Measurements from ENCODE around the gene FFAR4.
A peak's percentile ranks its signal among the peaks of the same experiment; 100 is the strongest.
"Not testable (repeated sequence)": the region's sequence is repeated elsewhere in the genome, so short reads cannot be mapped to it uniquely, and the experiment has no call there.

Gene FFAR4

DNA sequence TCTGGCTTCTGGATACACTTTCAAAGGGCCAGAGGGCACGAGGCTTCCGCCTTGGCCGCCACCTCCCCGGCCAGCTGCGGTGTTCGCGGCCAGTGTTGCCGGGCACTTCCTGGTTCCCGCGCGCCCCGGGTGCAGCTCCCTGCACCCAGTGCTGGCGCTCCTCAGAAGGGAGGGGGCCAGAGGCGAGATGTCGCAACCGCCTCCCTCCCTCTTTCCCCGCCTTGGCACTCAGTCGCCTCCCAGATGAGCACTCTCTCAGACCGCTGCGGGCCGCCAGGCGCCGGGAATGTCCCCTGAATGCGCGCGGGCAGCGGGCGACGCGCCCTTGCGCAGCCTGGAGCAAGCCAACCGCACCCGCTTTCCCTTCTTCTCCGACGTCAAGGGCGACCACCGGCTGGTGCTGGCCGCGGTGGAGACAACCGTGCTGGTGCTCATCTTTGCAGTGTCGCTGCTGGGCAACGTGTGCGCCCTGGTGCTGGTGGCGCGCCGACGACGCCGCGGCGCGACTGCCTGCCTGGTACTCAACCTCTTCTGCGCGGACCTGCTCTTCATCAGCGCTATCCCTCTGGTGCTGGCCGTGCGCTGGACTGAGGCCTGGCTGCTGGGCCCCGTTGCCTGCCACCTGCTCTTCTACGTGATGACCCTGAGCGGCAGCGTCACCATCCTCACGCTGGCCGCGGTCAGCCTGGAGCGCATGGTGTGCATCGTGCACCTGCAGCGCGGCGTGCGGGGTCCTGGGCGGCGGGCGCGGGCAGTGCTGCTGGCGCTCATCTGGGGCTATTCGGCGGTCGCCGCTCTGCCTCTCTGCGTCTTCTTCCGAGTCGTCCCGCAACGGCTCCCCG, at the start of gene FFAR4:
Gene FFAR4 (plus strand): TSS at position 231 of the 842 bp plus-strand sequence. CDS start 56 bp downstream, at position 287.
- no peak for DNase-seq

DNA sequence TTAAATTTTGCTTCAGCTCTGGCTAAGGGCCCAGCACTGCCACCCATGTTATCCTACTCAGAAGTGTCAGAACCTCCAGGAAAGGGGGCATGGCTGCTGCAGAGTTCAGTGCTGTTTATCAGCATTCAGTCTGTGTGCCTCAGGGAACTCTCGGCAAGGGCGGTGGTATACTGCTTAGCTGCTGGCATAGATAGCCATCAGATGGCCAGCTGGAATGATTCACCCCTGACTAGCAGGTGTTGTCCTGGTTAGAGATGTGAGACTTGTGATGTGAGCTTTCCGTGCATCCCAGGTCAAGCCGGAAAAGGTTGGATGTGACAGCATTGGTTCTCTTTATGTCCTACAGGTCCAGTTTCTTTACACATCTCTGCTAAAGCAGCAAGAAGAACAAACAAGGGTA, 47.9 kb upstream of the FFAR4 start:
- no peak for DNase-seq

- DNase-seq, result no peak
Observed at GRCh38 chr10:93535293-93535692, 31.2 kb upstream of the FFAR4 start.

- DNase-seq, result not testable (repeated sequence)
Observed at GRCh38 chr10:93540871-93541270, 25.6 kb upstream of the FFAR4 start.

DNA sequence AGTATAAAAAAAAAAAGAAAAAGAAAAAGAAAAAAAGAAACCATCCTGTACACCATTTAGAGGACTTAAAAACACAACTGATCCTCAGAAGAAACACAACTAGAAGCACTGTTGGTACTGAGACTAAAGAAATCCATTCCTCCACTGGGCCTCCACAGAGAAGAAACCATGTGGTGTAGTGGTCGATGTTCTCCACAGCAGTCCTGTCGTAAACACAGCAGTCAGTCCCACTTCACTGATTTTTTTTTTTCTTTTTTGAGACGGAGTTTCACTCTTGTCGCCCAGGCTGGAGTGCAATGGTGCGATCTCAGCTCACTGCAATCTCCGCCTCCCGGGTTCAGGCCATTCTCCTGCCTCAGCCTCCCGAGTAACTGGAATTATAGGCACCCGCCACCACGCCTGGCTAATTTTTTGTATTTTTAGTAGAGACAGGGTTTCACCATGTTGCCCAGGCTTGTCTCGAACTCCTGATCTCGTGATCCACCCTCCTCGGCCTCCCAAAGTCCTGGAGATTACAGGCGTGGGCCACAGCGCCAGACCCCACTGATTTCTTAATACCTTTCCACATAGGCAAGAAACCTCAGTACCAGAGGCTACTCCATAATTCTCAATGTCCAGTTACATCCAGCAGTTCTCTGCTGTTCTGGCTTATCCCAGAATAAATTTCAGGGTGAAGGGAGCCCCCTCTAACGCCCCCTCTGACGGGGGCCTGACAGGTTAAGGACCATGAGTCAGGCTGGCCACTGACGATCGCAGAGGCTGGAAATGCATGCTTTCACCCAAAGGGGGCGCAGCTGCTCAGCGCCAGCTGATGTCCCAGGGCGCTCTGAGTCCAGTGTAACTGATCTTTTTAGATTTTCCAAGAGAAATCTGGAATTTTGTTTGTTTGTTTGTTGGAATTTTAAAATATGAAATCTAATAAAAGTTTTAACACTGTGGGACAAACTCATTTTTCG, 24.8 kb upstream of the FFAR4 start:
- peak; percentile 11 to 37 for DNase-seq

DNA sequence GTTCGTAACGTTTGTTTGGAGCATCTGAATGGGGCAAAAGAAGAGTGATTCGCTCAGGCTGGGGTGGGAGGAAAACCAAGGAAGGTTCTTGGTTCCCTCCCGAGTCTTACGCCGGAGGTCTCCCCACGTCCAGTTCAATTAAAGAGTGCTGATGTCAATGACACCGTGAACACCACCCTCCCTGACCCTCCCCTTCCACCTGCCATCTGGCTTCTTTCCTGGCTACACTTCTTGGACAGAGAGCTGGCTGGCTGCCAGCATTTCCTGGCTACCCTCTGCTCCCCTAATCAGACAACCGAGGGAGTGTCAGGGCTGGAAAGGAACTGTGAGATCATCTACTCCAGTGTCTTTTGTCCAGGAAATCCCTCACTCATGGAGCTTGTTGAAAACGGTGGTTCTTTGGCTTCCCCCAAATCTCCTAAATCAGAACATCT, 24.1 kb upstream of the FFAR4 start:
- DNase-seq, result no peak

DNA sequence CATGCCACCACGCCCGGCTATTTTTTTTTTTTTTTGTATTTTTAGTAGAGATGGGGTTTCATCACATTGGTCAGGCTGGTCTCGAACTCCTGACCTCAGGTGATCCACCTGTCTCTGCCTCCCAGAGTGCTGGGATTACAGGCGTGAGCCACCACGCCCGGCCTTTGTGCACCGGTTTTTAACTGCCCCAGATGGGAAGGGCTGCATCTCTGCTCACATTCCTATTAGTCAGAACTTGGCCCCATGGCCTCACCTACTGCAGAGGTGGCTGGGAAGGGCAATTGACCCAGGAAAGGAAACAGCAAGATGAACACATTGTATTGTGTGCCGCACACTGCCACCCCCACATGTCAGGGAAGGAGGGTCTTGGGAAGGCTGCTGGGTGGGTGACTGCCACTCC, 19.5 kb upstream of the FFAR4 start:
- not testable (repeated sequence) for DNase-seq

- DNase-seq, result no peak
Observed at GRCh38 chr10:93547522-93547921, 18.9 kb upstream of the FFAR4 start.

DNA sequence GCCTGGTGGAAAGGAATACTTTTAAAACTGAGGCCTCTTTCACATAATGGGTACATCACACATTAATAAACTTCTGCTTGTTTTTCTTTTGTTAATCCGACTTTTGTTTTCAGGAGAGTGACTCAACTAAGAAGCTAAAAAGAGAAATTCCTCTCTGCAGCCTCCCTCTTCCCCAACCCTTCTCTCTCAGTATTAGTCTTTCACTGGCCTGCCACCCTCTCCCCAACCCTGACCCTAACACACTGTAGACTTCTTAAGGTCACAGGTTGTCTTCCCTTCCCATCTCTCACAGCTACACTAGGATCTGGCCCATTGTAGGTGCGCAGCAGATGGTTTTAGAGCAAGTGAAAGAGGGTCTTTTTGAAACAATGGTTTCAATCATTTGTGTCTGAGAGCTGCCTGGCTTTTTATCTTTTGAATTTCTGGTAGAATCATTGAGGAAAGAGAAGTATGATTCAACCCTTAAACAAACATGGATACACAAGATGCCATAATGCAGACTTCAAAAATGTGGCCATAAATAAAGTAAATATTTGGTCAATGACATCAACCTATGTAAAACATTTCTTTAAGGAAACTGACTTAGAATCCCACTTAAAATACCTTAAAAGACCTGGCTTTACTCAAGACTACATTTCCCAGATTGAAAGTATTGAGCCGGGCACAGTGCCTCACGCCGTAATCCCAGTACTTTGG, 17.9 kb upstream of the FFAR4 start:
- no peak for DNase-seq

DNA sequence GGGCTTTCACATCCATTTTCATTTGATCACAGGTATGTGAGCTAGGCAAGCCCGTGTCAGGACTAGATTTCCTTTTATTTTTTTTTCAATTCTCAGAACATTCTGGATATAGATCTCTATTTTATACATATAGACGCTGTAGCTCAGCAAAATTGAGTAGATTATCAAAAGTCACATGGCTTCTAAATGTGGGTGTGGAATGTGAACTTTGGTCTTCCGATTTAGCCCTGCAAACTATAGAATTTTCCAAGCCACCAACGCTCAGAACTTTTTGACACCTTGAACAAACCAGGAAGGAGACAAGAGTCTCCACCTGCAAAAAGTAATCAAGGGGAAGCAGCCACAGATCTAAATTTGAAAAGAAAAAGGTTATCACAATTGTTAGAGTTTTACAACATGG, 15.9 kb upstream of the FFAR4 start:
- DNase-seq, result no peak

GRCh38 chr10:93552780-93553179, 13.7 kb upstream of the FFAR4 start:
- no peak for DNase-seq

- DNase-seq, result no peak
Observed at GRCh38 chr10:93553482-93554315, 12.8 kb upstream of the FFAR4 start.

DNA sequence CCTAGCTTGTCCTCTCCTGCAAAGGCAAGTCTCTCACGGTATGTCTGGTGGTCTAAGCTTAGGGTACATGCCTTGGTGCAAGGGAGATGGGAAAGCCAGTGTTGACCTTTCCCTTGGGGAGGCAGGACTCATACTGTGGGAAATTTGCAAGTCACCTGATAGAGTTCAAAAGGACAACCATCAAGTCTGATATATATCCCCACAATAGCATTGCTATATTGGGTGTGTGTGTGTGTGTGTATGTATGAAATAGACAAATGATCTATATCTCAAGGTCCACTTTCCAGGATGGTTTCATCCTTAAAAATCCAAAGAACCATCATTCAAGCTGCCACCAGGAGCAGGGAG, 12.2 kb upstream of the FFAR4 start:
- DNase-seq, result no peak

DNA sequence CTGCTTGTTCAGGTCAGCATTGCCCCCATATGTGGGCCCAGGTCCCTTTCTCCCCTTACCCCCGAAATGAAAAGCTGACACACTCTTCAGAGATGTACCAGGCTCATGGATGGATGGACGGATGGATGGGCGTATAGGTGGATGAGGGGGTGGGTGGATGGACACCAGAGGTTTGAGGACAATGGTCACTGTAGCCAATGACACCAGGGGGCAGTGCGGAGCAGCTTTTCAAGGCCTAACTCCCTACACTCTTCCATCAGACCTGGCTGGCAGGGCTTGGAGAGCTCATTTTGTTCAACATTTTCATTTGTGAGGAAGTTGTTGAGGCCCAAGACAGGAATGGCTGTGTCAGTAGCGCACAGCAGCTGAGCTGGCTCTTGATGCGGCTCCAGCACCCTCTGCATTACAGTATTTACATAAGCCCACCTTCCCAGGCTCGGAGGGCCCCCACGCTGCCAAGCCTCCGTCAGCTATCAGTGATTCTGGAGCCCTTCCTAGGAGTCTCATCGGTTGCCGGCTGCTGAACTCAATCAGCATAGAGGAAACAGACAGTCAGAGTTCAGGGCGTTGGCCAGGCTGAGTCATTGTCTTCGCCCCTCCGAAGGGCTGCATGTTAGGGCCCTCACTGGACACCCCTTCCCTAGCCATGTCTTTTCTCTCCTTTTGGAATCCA, 11.6 kb upstream of the FFAR4 start:
- DNase-seq, result peak; percentile 49 to 53

DNA sequence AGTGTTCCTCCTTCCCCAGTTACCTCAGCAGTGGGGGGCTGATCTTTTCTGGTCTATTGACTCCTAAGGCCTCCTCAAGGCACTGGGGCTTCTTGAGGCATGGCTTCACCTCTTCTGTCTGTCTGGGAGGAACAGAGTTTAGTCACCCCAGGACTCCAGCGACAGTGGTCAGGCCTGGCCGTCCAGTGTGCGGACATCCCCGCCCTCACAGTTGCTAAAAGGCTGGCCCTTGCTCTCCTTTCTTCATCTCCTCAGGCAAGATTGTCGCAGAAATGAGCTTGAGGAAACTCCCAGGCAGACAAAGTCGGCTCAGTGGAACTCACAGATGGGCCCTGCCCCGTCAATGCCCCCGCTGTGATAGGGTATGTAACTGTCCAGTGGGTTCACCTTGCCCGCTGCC, 7.0 kb upstream of the FFAR4 start:
- no peak for DNase-seq

DNA sequence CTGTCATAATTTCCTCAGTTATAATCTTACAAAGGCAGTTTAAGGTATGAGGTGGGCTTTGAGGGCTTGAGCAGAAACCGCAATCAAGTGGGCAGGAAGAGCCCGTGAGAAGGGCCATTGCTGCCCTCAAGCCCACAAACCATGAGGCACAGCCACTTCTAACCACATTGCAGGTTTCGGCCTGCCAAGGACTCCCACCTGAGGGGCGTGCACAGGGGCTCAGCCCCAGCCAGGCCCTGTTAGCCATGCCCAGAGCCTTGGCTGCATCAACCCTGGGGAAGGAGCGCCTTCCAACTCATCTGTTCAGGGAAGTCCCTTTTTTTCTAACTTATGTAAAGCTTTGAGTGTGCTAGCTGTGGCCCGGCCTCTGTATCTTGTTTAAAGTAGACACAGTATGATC, 5.9 kb upstream of the FFAR4 start:
- no peak for DNase-seq

DNA sequence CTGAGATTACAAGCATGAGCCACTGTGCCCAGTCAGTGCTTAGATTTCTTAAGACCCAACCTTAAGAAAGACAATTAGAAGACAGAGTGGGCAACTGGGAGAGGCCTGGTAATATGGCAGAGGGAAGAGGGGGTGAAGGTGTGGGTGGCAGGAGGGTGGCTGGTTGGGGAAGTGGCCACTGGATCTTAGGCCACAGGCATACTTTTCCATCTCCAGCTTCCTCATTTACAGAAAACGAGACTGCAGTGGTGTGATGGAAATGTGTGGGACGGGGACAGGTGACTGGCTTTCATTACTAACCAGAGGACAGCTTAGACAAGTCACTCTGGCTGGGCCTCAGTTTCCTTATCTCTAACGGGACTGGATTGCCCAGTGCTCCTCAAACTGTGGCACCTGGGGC, 1.0 kb upstream of the FFAR4 start:
- DNase-seq, result no peak

DNA sequence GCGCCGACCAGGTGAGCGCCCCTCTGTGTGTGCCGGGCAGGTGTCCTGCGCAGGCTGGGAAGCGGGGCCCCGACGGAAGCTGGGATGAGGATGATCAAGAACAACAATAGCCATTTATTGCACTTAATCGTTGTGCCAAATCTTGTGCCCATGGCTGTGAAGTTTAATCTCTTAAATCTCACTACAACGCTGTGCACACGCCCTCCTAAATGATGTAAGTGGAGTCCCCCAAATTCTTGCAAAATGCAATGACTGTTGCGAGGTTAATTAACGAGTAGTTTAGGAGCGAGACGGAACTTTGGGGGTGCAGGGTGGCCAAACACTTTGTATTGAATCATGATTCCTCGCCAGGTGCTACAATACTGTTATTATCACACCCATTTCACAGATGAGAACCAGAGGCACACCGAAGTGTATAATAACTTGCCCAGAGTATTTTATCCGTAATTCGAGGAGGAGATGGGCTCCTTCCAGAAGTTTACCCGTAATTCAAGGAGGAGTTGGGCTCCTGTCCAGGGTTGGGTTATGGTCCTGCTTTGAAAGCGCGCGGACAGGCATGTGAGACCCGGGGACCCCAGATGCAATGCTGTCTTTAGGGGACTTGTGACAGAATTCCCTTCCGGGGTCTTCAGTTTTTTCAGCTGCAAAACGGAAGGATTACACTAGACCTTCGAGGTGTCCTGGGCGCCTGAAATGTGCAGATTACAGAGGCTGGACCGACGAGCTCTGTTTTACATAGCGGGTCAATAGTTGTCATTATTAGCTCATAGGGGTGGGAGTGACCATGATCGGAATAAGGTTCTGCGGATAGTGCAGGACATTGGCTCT, 1.0 kb downstream of the FFAR4 start:
- no peak for DNase-seq

DNA sequence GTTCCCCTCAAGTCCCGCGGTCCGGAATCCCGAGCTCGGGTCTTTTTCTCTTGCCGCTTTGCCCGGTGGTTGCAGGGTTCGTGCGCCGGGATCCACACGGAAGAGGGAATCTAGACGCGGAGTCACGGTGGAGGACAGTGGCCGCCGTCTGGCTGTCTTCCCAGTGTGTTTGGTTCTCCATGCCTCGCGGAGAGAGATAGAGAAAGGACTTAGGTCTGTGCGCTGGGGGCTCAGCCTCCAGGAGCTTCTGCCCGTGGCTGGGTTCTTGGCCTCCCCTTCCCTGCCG, 1.6 kb downstream of the FFAR4 start:
- DNase-seq, result no peak

GRCh38 chr10:93570383-93570782, 3.9 kb downstream of the FFAR4 start:
- no peak for DNase-seq

DNA sequence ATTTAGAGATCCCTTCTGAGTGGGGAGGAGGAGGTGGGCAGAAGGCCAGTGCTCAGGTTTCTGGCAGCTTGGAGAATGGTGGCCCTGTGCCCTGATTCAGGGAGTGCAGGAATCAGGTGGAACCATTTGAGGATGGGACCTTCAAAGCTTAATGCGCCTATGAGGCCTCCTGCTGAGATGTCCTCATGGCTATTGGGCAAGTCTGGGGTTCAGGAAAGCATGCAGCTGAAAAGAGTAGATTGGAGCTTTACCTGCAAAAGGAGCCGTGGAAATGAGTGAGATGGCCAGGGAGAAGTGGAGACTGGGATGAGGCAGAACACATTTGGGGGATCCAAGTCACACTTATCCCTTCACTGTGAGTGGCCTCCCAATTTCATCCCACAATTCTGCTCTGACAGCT, 6.1 kb downstream of the FFAR4 start:
- DNase-seq, result no peak

All from stimulated activated CD4-positive, alpha-beta T cell treated with anti-CD3 and anti-CD28 coated beads, Interleukin-2, amount 100 ng/mL, for 48 hours (primary cell).